Pancreas (tissue), 10 donors: Measurements from ENCODE around the gene SEBOX. TPM values are rescaled to one million over a fixed set of nuclear protein-coding genes. Genes with fewer than 3 reads are reported as not detected.

Source experiments
- ATAC-seq, 4 donors: fragments of 200-7000 bp; cut with Tn5 transposase; one replicate each; pipeline versions ENCODE4 v1.8.0 to v1.9.1; 2020; ENCODE audit warnings: mild to moderate bottlenecking in 4 of 4, moderate library complexity in 4 of 4
- DNase-seq, 6 donors: peaks; one replicate each; pipeline ENCODE4 v3.0.0-alpha.2; 2020
- FAIRE-seq: peaks from 2 replicates; lab custom pipeline; 2012; peaks lifted over from hg19 to GRCh38; lab: Jason Lieb, UNC
- H3K27ac ChIP-seq, 4 donors: fragments of 200-600 bp; sonication (generic); 1 replicate in 3 of 4; 2 replicates in 1 of 4; pipeline versions ENCODE4 v1.5.0 to v1.8.0; 2020
- H3K27me3 ChIP-seq, 4 donors: fragments of 200-600 bp; one replicate each; pipeline ENCODE4 v1.8.0; 2021
- H3K36me3 ChIP-seq, 3 donors: fragments of 200-600 bp; sonication (generic) in 1 of 3; one replicate each; pipeline versions ENCODE4 v1.5.0 to v1.8.0; 2020 to 2021
- H3K4me1 ChIP-seq, 3 donors: fragments of 200-600 bp; one replicate each; pipeline ENCODE4 v1.8.0; 2021
- H3K4me3 ChIP-seq, 4 donors: fragments of 200-600 bp; sonication (generic) in 2 of 4; one replicate each; pipeline versions ENCODE4 v1.5.0 to v1.8.0; 2020 to 2021
- H3K9me3 ChIP-seq, 4 donors: fragments of 200-600 bp; one replicate each; pipeline ENCODE4 v1.8.0; 2021
- CTCF ChIP-seq, 4 donors: fragments of 200-600 bp; sonication (generic) in 3 of 4; IDR thresholded peaks; one replicate each; pipeline versions ENCODE4 v1.5.0 to v1.8.0; 2021; ENCODE audit warnings: antibody characterized with exemption in 4 of 4
- WGBS, 2 donors: extraction: QIAGEN DNeasy Blood & Tissue Kit; methylation state at CpG; one replicate each; pipeline ENCODE4 v1.1.7; 2013; 5-methylcytosine and 5-hydroxymethylcytosine counted together
- intact Hi-C, 3 donors: fragments of 100-400 bp; cut with DNase I; formaldehyde crosslinking; loops; one replicate each; pipeline versions ENCODE4 v1.11.1 to v1.14.2; 2022
- polyA plus RNA-seq, 2 donors: library from polyadenylated mRNA; stranded (reverse); fragments of 200-250 nt; gene quantifications; one replicate each; pipeline ENCODE4 v1.2.3, GENCODE V29; 2013
- total RNA-seq, 6 donors: library from RNA; stranded (reverse); fragmentation: NEBNext Ultra II Directional in 4 of 6; extraction: Animal tissue kit (Norgen Biotek cat#: 25700) in 4 of 6; gene quantifications; one replicate each; pipeline versions ENCODE4 v1.2.1 to v1.2.4, GENCODE V29; 2021 to 2023
- donor health status: healthy with polysubstance abuse.
- donor health status: DM: no; HTN: no; CAD: no; lungs with moderate emphysema.
- donor health status: DM: no; HTN: no; CAD: no.
- donor health status: control.
- donor health status: control.
- donor health status: Bipolar disorder and iron deficiency.
- donor health status: DM: yes; HTN: yes; CAD: no.
- donor health status: DM: no; HTN: no; CAD: no.
- donor health status: DM: no; HTN: no; CAD: no.
- donor health status: DM: yes; HTN: yes; CAD: no.

Gene SEBOX
- total and polyA plus RNA-seq, 8 donors: not detected

DNA sequence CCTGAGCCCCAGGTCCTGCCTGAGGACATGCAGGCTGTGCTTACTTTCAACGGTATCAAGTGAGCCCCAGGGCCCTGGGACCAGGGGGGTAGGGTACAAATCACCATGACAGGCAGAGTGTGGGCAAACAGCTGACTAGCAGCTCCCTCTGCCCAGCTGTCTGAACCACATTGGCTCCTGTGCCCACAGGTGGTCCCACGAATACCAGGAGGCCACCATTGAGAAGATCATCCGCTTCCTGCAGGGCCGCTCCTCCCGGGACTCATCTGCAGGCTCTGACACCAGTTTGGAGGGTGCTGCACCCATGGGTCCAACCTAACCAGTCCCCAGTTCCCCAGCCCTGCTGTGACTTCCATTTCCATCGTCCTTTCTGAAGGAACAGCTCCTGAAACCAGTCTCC lies 31.0 kb upstream of the SEBOX start:
- Histone ChIP-seq H3K36me3 (peaks cover 0 to 48% (median 27%) of the 10 kb centered on the region in 3 donors), H3K4me3 (no peak overlapping the region), H3K9me3 (no peaks in the 10 kb centered on the region), H3K27me3 (no peaks in the 10 kb centered on the region), H3K27ac (no peak overlapping the region), H3K4me1 (no peaks in the 10 kb centered on the region)
- TF ChIP-seq CTCF (IDR thresholded peaks at IDR 0.05): no peak
- DNase-seq: no peak
- ATAC-seq: no peak
- 85 to 89% methylated on average over 6 of the region's 6 CpGs for WGBS, 2 donors
- intact Hi-C loops: no loop called here
- no peak for FAIRE-seq

DNA sequence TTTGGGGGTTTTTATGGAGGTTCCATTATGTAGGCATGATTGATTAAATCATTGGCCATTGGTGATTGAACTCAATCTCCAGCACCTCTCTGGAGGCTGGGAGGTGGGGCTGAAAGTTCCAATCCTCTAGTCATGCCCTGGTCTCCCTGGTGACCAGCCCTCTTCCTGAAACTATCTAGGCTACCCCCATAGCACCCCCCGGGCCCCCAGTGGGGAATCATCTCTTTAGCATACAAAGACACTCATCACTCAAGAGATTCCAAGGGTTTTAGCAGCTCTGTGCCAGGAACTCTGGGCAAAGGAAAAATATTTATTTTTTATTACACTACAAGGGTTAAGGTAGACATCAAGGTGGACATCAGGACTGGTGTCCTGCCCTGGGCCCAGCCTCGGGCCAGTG lies 30.4 kb upstream of the SEBOX start:
- no peak for TF ChIP-seq CTCF (IDR thresholded peaks at IDR 0.05)
- FAIRE-seq (no peak), DNase-seq (no peak), ATAC-seq (no peak)
- WGBS, 2 donors: 57 to 64% methylated on average over 2 of the region's 2 CpGs
- intact Hi-C loops: no loop called here
- H3K4me3 ChIP-seq: no peak overlapping the region
- no peaks in the 10 kb centered on the region for H3K4me1 ChIP-seq
- peaks cover 0 to 54% (median 32%) of the 10 kb centered on the region in 3 donors for H3K36me3 ChIP-seq
- H3K27me3 ChIP-seq: no peaks in the 10 kb centered on the region
- H3K27ac ChIP-seq: no peak overlapping the region
- H3K9me3 ChIP-seq: no peaks in the 10 kb centered on the region

GRCh38 chr17:28394337-28395116 lies 29.5 kb upstream of the SEBOX start:
- Histone ChIP-seq H3K27ac (no peak overlapping the region), H3K36me3 (peaks cover 0 to 63% (median 35%) of the 10 kb centered on the region in 3 donors), H3K4me3 (no peak overlapping the region), H3K27me3 (no peaks in the 10 kb centered on the region), H3K9me3 (no peaks in the 10 kb centered on the region), H3K4me1 (no peaks in the 10 kb centered on the region)
- no peak for ATAC-seq
- no peak for DNase-seq
- no peak for FAIRE-seq
- TF ChIP-seq CTCF (IDR thresholded peaks at IDR 0.05): no peak
- WGBS, 2 donors: 81% methylated on average over 7 of the region's 7 CpGs
- intact Hi-C loops: no loop called here

DNA sequence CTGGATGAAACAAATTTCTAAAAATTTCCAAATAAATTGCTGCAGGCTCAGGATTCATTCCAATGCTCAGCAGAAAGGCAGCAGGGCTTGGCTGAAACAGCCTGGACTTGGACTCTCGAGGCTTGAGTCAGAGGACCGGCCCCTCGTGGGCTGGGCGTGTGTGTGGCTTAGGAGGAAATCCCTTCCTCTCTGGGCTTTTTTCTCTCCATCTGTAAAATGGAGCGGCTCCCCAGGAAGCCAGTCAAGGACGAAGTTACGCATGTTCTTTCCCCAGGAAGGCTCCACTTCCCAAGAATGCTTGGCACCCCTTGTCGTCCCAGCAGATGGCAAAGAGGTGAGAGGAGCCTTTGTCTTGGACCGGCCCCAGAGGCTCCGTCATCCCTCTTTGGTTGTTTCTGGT lies 27.5 kb upstream of the SEBOX start:
- no peaks in the 10 kb centered on the region for H3K4me1 ChIP-seq
- FAIRE-seq (no peak), ATAC-seq (peak in 2 of 4 donors; percentile 28 to 31), DNase-seq (no peak)
- 86 to 90% methylated on average over 10 of the region's 10 CpGs for WGBS, 2 donors
- no peak overlapping the region for H3K4me3 ChIP-seq
- no peaks in the 10 kb centered on the region for H3K9me3 ChIP-seq
- peaks cover 0 to 68% (median 42%) of the 10 kb centered on the region in 3 donors for H3K36me3 ChIP-seq
- no peak overlapping the region for H3K27ac ChIP-seq
- no peaks in the 10 kb centered on the region for H3K27me3 ChIP-seq
- TF ChIP-seq CTCF (IDR thresholded peaks at IDR 0.05): no peak
- intact Hi-C loops: no loop called here

DNA sequence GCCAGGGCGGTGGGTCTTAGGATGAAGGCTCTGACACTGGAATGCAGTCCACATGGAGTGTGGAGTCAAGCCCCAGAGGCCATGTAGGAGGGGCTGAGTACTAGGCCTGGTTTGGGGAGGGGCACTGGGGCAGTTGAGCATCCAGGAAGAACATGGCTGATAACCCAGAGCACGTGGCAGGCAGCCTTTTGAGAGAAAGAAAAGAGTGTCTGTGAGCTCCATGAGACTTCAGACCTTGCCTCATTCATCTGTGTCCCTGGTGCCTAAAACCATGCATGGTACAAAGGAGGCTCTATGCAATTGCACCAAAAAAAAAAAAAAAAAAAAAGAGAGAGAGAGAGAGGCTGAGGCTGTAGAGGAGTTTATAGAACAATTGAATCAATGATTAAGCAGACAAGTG lies 26.4 kb upstream of the SEBOX start:
- peaks cover 0 to 1% (median 0%) of the 10 kb centered on the region in 3 donors for H3K4me1 ChIP-seq
- WGBS, 2 donors: 66 to 74% methylated on average over 2 of the region's 2 CpGs
- peaks cover 0 to 64% (median 42%) of the 10 kb centered on the region in 3 donors for H3K36me3 ChIP-seq
- FAIRE-seq (no peak), ATAC-seq (no peak), DNase-seq (no peak)
- TF ChIP-seq CTCF (IDR thresholded peaks at IDR 0.05): no peak
- no peaks in the 10 kb centered on the region for H3K27me3 ChIP-seq
- no peak overlapping the region for H3K27ac ChIP-seq
- intact Hi-C loops: no loop called here
- H3K9me3 ChIP-seq: no peaks in the 10 kb centered on the region
- H3K4me3 ChIP-seq: no peak overlapping the region
